Glutamatergic neuron (in vitro differentiated cells): Measurements from ENCODE around the gene SIK3. TPM values are rescaled to one million over a fixed set of nuclear protein-coding genes. Genes with fewer than 3 reads are reported as not detected.

Experiments used
- DNase-seq: peaks from one replicate; pipeline ENCODE4 v3.0.0; 2022
- H3K27ac Mint-ChIP-seq: one replicate; pipeline ENCODE4 v1.8.0; 2020; ENCODE audit warnings: mild to moderate bottlenecking, mixed read lengths, inconsistent platforms; ENCODE audit not compliant: unreplicated experiment
- H3K27me3 Mint-ChIP-seq: one replicate; pipeline ENCODE4 v1.8.0; 2020; ENCODE audit warnings: mild to moderate bottlenecking, moderate library complexity, mixed read lengths, inconsistent platforms; ENCODE audit not compliant: unreplicated experiment
- H3K36me3 Mint-ChIP-seq: one replicate; pipeline ENCODE4 v1.8.0; 2020; ENCODE audit warnings: mild to moderate bottlenecking, mixed read lengths, inconsistent platforms; ENCODE audit not compliant: unreplicated experiment
- H3K4me1 Mint-ChIP-seq: one replicate; pipeline ENCODE4 v1.8.0; 2020; ENCODE audit warnings: mild to moderate bottlenecking, low read depth, mixed read lengths, inconsistent platforms; ENCODE audit not compliant: unreplicated experiment
- H3K4me3 Mint-ChIP-seq: one replicate; pipeline ENCODE4 v1.8.0; 2020; ENCODE audit warnings: mild to moderate bottlenecking, mixed read lengths, inconsistent platforms; ENCODE audit not compliant: unreplicated experiment
- H3K9me3 Mint-ChIP-seq: one replicate; pipeline ENCODE4 v1.8.0; 2020; ENCODE audit warnings: mild to moderate bottlenecking, moderate library complexity, mixed read lengths, inconsistent platforms; ENCODE audit not compliant: unreplicated experiment
- CTCF ChIP-seq: fragments of 200-600 bp; sonication (generic); IDR thresholded peaks from one replicate; pipeline ENCODE4 v1.5.0; 2021; ENCODE audit not compliant: partially characterized antibody, unreplicated experiment
- total RNA-seq: library from RNA; stranded (reverse); fragmentation: NEBNext Ultra II Directional; extraction: Animal tissue kit (Norgen Biotek cat#: 25700); gene quantifications from one replicate; pipeline ENCODE4 v1.2.1, GENCODE V29; 2021; ENCODE audit not compliant: unreplicated experiment

Gene SIK3
- total RNA-seq, 1 donor from 2014 or later = 22.2 TPM

GRCh38 chr11:116960930-116961329, 137.3 kb downstream of the SIK3 start:
- no peak overlapping the region for H3K4me3 Mint-ChIP-seq
- no peaks in the 10 kb centered on the region for H3K9me3 Mint-ChIP-seq
- H3K4me1 Mint-ChIP-seq = peaks cover 7% of the 10 kb centered on the region
- DNase-seq = no peak
- no peak overlapping the region for H3K27ac Mint-ChIP-seq
- H3K27me3 Mint-ChIP-seq = no peaks in the 10 kb centered on the region
- no peaks in the 10 kb centered on the region for H3K36me3 Mint-ChIP-seq
- no peak for TF ChIP-seq CTCF

- H3K36me3 Mint-ChIP-seq = no peaks in the 10 kb centered on the region
- peaks cover 7% of the 10 kb centered on the region for H3K4me1 Mint-ChIP-seq
- no peak for DNase-seq
- H3K9me3 Mint-ChIP-seq = no peaks in the 10 kb centered on the region
- no peaks in the 10 kb centered on the region for H3K27me3 Mint-ChIP-seq
- H3K4me3 Mint-ChIP-seq = no peak overlapping the region
- TF ChIP-seq CTCF = no peak
- no peak overlapping the region for H3K27ac Mint-ChIP-seq
These were observed 140.0 kb downstream of the SIK3 start for GRCh38 chr11:116958246-116958645.

GRCh38 chr11:116955949-116956348, 142.3 kb downstream of the SIK3 start:
- H3K4me1 Mint-ChIP-seq = peaks cover 7% of the 10 kb centered on the region
- no peak overlapping the region for H3K27ac Mint-ChIP-seq
- DNase-seq = no peak
- H3K4me3 Mint-ChIP-seq = no peak overlapping the region
- H3K36me3 Mint-ChIP-seq = no peaks in the 10 kb centered on the region
- no peaks in the 10 kb centered on the region for H3K9me3 Mint-ChIP-seq
- H3K27me3 Mint-ChIP-seq = no peaks in the 10 kb centered on the region
- no peak for TF ChIP-seq CTCF

- no peak for TF ChIP-seq CTCF
- H3K27me3 Mint-ChIP-seq = no peaks in the 10 kb centered on the region
- DNase-seq = no peak
- H3K36me3 Mint-ChIP-seq = no peaks in the 10 kb centered on the region
- no peaks in the 10 kb centered on the region for H3K9me3 Mint-ChIP-seq
- H3K27ac Mint-ChIP-seq = no peak overlapping the region
- peaks cover 7% of the 10 kb centered on the region for H3K4me1 Mint-ChIP-seq
- no peak overlapping the region for H3K4me3 Mint-ChIP-seq
These were observed 142.7 kb downstream of the SIK3 start for GRCh38 chr11:116955548-116955947.

- no peak for TF ChIP-seq CTCF
- Mint-ChIP-seq H3K36me3 (no peaks in the 10 kb centered on the region), H3K4me1 (peaks cover 7% of the 10 kb centered on the region), H3K27me3 (no peaks in the 10 kb centered on the region), H3K27ac (no peak overlapping the region), H3K9me3 (no peaks in the 10 kb centered on the region), H3K4me3 (no peak overlapping the region)
- DNase-seq = no peak
These were observed 144.5 kb downstream of the SIK3 start for GRCh38 chr11:116953530-116954285.
